ENCODE data around the gene RMI2. TPM values are rescaled to one million over a fixed set of nuclear protein-coding genes. Genes with fewer than 3 reads are reported as not detected.

RMI2 gene
- total RNA-seq, result 10 to 100 TPM; 12.0 to 46.3 TPM

DNA sequence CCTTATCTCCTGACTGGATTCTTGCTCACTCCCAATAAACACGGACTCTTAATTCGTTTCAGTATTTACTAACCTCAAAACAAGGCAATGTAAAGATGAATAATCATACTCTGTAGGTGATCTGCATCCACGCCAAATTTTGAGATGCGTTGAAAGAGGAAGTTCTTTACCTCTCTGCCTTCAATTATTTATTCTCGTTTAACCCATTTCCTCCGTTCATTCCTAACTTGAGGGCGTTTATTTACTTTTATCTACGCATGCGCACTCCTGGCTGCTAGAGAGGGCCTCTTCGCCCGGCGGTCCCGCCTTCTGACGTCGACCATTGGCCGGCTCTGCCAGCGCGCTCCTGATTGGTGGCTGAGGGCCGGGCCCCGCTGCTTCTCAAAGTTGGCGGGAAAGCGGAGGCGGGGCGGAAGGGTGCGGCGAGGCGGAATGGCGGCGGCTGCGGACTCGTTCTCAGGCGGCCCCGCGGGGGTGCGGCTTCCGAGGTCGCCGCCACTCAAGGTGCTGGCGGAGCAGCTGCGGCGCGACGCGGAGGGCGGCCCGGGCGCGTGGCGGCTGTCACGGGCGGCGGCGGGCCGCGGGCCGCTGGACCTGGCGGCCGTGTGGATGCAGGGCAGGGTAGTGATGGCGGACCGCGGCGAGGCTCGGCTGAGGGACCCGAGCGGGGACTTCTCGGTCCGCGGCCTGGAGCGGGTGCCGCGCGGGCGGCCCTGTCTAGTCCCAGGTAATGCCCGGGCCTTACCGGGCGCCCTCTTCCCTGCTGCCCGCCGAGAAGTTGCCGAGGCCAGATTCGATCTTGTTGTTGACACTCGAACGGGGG lies at the start of gene RMI2:
Gene RMI2, plus strand, starts transcription at position 420 of the 823 bp plus-strand sequence. Its CDS starts 13 bp downstream, at position 433.
- peak; percentile 98 for DNase-seq
- intact Hi-C loops (cut with DNase I), result loop anchor here (5.0 kb wide), 1 partner anchor 88 kb away; the partner anchor contains the start of gene SOCS1
- H3K9me3 ChIP-seq, result no peaks in the 10 kb centered on the region
- TF ChIP-seq, protein P1, sequence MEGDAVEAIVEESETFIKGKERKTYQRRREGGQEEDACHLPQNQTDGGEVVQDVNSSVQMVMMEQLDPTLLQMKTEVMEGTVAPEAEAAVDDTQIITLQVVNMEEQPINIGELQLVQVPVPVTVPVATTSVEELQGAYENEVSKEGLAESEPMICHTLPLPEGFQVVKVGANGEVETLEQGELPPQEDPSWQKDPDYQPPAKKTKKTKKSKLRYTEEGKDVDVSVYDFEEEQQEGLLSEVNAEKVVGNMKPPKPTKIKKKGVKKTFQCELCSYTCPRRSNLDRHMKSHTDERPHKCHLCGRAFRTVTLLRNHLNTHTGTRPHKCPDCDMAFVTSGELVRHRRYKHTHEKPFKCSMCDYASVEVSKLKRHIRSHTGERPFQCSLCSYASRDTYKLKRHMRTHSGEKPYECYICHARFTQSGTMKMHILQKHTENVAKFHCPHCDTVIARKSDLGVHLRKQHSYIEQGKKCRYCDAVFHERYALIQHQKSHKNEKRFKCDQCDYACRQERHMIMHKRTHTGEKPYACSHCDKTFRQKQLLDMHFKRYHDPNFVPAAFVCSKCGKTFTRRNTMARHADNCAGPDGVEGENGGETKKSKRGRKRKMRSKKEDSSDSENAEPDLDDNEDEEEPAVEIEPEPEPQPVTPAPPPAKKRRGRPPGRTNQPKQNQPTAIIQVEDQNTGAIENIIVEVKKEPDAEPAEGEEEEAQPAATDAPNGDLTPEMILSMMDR (IDR thresholded peaks at IDR 0.05), result no peak
- H3K36me3 ChIP-seq, result no peaks in the 10 kb centered on the region
- H3K27ac ChIP-seq, result no peak within 1 kb of the TSS
- peak within 1 kb of the TSS; percentile 61 to 72 for H3K9ac ChIP-seq (ENCODE audit: low read depth in 2 of 2, low read length in 2 of 2)
- H3K4me1 ChIP-seq, result no peaks in the 10 kb centered on the region
- no peaks in the 10 kb centered on the region for H3K27me3 ChIP-seq
- peak within 1 kb of the TSS; percentile 39 for H3K4me3 ChIP-seq

DNA sequence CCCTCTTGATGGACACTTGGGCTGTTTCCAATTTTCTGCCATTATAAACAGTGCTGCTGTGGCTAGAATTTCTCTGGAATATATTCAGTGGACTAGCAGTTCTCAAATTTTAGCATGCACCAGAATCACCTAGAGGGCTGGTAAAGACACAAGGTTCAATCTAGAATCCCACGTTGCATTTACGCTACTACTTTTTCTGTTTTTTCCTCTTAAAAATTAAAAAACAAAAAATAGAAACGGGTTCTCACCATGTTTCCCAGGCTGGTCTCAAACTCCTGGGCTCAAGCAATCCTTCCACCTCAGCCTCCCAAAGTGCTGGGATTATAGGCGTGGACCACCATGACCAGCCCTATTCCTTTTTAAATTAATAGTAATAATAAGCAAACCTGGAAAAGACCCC lies 49.6 kb upstream of the RMI2 start:
- H3K4me3 ChIP-seq, result no peak overlapping the region
- no peaks in the 10 kb centered on the region for H3K27me3 ChIP-seq

DNA sequence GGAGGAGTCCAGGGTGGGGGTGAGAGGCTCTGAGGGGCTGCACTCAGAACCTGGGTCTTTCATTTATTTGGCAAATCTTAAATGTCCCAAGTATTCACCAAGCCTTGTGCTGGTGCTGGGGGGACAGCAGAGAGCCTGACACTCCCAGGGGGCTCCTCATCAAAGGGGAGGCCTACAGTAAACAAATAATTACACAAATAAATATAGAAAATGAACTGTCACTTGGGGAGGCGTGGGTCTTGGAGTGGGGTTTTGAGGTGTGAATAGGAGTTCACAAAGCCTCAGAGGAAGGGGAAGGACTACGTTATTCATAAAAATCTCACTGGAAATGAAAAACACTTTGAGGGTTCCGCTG lies 48.9 kb upstream of the RMI2 start:
- H3K27ac ChIP-seq, result no peak overlapping the region
- TF ChIP-seq, protein P1 (IDR thresholded peaks at IDR 0.05), result no peak
- intact Hi-C loops (cut with DNase I), result no loop called here

More for the DNA sequence above, 49.6 kb upstream of the RMI2 start:
- no peak overlapping the region for H3K9ac ChIP-seq (ENCODE audit: low read depth in 2 of 2, low read length in 2 of 2)
- no peaks in the 10 kb centered on the region for H3K36me3 ChIP-seq
- H3K9me3 ChIP-seq, result no peaks in the 10 kb centered on the region
- no peak overlapping the region for H3K27ac ChIP-seq
- no peak for DNase-seq
- peaks cover 7% of the 10 kb centered on the region for H3K4me1 ChIP-seq
- intact Hi-C loops (cut with DNase I), result no loop called here
- TF ChIP-seq, protein P1 (IDR thresholded peaks at IDR 0.05), result no peak

DNA sequence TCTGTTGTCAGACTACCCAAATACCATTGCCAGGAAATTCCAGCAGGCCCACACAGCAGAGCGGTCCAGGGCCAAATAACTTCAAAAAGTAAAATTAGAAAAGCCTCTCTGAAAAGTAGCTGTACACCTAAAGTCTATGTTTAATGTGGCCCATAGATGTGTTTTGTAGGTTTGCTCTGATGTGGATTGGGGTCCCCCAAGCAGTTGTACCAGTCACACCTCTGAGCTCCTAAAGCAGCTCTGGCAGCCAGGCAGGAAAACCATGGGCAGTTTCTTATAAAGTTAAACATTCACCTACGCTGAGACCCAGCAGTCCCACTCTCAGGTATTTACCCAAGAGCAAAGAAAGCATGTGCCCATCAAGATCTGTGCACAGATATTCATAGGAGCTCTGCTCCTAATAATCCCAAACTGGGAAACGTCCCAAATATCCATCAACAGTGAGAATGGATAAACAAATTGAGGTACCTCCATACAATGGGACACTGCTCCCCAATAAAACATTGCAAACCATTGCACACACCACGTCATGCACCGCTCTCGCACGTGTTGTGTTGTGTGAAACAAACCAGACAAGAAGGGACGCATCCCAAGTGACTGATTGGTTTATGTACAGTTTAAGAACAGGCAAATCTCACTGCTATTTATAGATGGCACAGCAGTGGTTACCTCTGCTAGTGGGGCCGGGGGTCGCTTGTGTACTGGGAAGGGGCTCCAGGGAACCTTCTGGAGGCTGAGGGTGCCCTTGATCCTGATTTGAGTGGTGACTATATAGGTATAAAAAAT lies 48.4 kb upstream of the RMI2 start:
- Histone ChIP-seq H3K9ac (ENCODE audit: low read depth in 2 of 2, low read length in 2 of 2) (peak overlapping the region in 1 of 2 donors; percentile 12), H3K9me3 (no peaks in the 10 kb centered on the region), H3K27me3 (no peaks in the 10 kb centered on the region), H3K27ac (no peak overlapping the region), H3K36me3 (no peaks in the 10 kb centered on the region), H3K4me3 (no peak overlapping the region), H3K4me1 (peaks cover 7% of the 10 kb centered on the region)
- intact Hi-C loops (cut with DNase I), result no loop called here
- TF ChIP-seq, protein P1 (IDR thresholded peaks at IDR 0.05), result no peak
- no peak for DNase-seq

More for the DNA sequence above, 48.9 kb upstream of the RMI2 start:
- Histone ChIP-seq H3K4me1 (peaks cover 7% of the 10 kb centered on the region), H3K27me3 (no peaks in the 10 kb centered on the region), H3K36me3 (no peaks in the 10 kb centered on the region), H3K4me3 (no peak overlapping the region), H3K9me3 (no peaks in the 10 kb centered on the region), H3K9ac (ENCODE audit: low read depth in 2 of 2, low read length in 2 of 2) (no peak overlapping the region)
- DNase-seq, result no peak

DNA sequence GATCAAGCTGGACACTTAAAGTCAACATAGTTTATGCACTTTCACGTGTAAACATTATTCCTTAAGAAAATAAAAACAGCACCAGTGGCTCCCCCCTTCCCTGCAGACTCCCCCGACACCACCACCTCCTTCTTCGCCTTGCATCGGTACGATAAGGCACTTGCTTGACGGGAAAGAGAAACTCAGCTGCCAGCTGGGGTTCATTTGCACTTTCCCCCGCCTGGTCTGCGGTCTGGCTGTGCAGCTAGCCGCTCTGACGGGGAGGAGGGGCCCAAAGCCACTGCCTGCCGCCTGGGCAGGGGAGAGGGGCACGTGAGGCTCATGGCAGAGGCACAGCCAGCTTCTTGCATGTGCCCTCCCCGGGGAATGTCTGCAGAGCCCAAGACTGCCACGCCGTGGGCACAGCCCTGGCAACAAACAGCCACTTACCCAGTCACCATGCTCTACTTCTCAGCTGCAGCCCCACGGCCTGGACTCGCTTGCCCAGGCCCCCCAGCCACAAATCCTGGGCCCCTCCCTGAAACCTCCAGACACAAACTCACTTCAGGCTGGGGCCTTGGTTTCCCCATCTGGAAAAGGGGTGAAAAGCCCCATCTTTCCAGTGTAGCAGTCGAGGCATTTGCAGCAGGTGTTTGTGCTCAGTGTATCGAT lies 47.6 kb upstream of the RMI2 start:
- H3K27ac ChIP-seq, result no peak overlapping the region
- no peaks in the 10 kb centered on the region for H3K27me3 ChIP-seq
- H3K9ac ChIP-seq (ENCODE audit: low read depth in 2 of 2, low read length in 2 of 2), result peak overlapping the region; percentile 12 to 43
- H3K9me3 ChIP-seq, result no peaks in the 10 kb centered on the region
- peaks cover 7% of the 10 kb centered on the region for H3K4me1 ChIP-seq
- intact Hi-C loops (cut with DNase I), result no loop called here
- TF ChIP-seq, protein P1 (IDR thresholded peaks at IDR 0.05), result no peak
- H3K4me3 ChIP-seq, result no peak overlapping the region
- peak; percentile 66 for DNase-seq
- no peaks in the 10 kb centered on the region for H3K36me3 ChIP-seq
